CD8-positive, alpha-beta memory T cell (primary cell): Measurements from ENCODE around the gene TMEM53. TPM values are rescaled to one million over a fixed set of nuclear protein-coding genes. Genes with fewer than 3 reads are reported as not detected.

Experiments used
- CTCF ChIA-PET: fragments of 350-600 bp; sonication (Branson Sonifier 250); formaldehyde crosslinking; loops from one replicate; lab custom pipeline; 2021; ENCODE audit warnings: antibody characterized with exemption; lab: Charles Lee
- POLR2A ChIA-PET: fragments of 350-600 bp; sonication (Branson Sonifier 250); formaldehyde crosslinking; loops from one replicate; lab custom pipeline; 2021; ENCODE audit warnings: antibody characterized with exemption; lab: Charles Lee
- DNase-seq, 5 donors: peaks; one replicate each; pipeline versions ENCODE4 v3.0.0 to v3.0.0-alpha.2; 2020 to 2022; ENCODE audit warnings: mixed read lengths in 1 of 5
- H3K27ac ChIP-seq: one replicate; pipeline ENCODE4 v1.7.0; 2013; ENCODE audit warnings: low read depth, mild to moderate bottlenecking, low read length, moderate library complexity
- H3K27me3 ChIP-seq: 2 replicates; pipeline ENCODE4 v1.7.0; 2013; ENCODE audit warnings: low read length, mild to moderate bottlenecking; ENCODE audit not compliant: insufficient read depth, poor library complexity, severe bottlenecking
- H3K36me3 ChIP-seq: 2 replicates; pipeline ENCODE4 v1.7.0; 2013; ENCODE audit warnings: mild to moderate bottlenecking, low read length, moderate library complexity; ENCODE audit not compliant: insufficient read depth
- H3K4me1 ChIP-seq: 2 replicates; pipeline ENCODE4 v1.7.0; 2013; ENCODE audit warnings: mild to moderate bottlenecking, low read length, moderate library complexity; ENCODE audit not compliant: insufficient read depth
- H3K4me3 ChIP-seq: 2 replicates; pipeline ENCODE4 v1.7.0; 2013; ENCODE audit warnings: mild to moderate bottlenecking, low read length
- H3K9me3 ChIP-seq: 2 replicates; pipeline ENCODE4 v1.7.0; 2013; ENCODE audit warnings: mild to moderate bottlenecking, low read length
- H3K27ac Mint-ChIP-seq, 8 donors: one replicate each; pipeline ENCODE4 v1.8.0; 2020 to 2021; ENCODE audit warnings: mixed read lengths in 8 of 8, mild to moderate bottlenecking in 6 of 8, inconsistent platforms in 3 of 8, moderate library complexity in 3 of 8
- H3K27me3 Mint-ChIP-seq, 2 donors: one replicate each; pipeline ENCODE4 v1.8.0; 2020 to 2021; ENCODE audit warnings: mixed read lengths in 2 of 2, mild to moderate bottlenecking in 1 of 2, moderate library complexity in 1 of 2
- H3K36me3 Mint-ChIP-seq, 3 donors: one replicate each; pipeline ENCODE4 v1.8.0; 2020 to 2021; ENCODE audit warnings: mixed read lengths in 3 of 3, inconsistent platforms in 1 of 3, mild to moderate bottlenecking in 1 of 3
- H3K4me1 Mint-ChIP-seq, 3 donors: one replicate each; pipeline ENCODE4 v1.8.0; 2020 to 2021; ENCODE audit warnings: mixed read lengths in 3 of 3, inconsistent platforms in 1 of 3, mild to moderate bottlenecking in 1 of 3
- H3K4me3 Mint-ChIP-seq, 7 donors: one replicate each; pipeline ENCODE4 v1.8.0; 2020 to 2021; ENCODE audit warnings: mixed read lengths in 7 of 7, mild to moderate bottlenecking in 6 of 7, moderate library complexity in 4 of 7, inconsistent platforms in 2 of 7
- H3K9me3 Mint-ChIP-seq, 5 donors: one replicate each; pipeline ENCODE4 v1.8.0; 2020 to 2022; ENCODE audit warnings: mixed read lengths in 5 of 5, mild to moderate bottlenecking in 3 of 5, moderate library complexity in 2 of 5, inconsistent platforms in 1 of 5
- polyA plus RNA-seq: library from polyadenylated mRNA; unstranded; fragments of 300-500 nt; fragmentation: Illumina TruSeq; gene quantifications from one replicate; pipeline ENCODE4 v1.2.3, GENCODE V29; 2021
- total RNA-seq, 2 experiments: library from RNA; stranded (reverse); gene quantifications; one replicate each; pipeline ENCODE4 v1.2.3, GENCODE V29; 2021

TMEM53 gene
- total and polyA plus RNA-seq, 3 experiments from 2014 or later, result 2.3 to 7.1 (median 2.5) TPM

GRCh38 chr1:44628962-44629756, 45.1 kb downstream of the TMEM53 start:
- peaks cover 0 to 22% (median under 1%) of the 10 kb centered on the region in 3 donors for H3K36me3 Mint-ChIP-seq
- H3K27ac Mint-ChIP-seq, result no peak overlapping the region
- no peaks in the 10 kb centered on the region for H3K27me3 Mint-ChIP-seq
- Histone ChIP-seq H3K9me3 (no peaks in the 10 kb centered on the region), H3K27ac (no peak overlapping the region), H3K4me3 (no peak overlapping the region), H3K27me3 (no peaks in the 10 kb centered on the region), H3K4me1 (peaks cover 25% of the 10 kb centered on the region), H3K36me3 (peaks cover 13% of the 10 kb centered on the region)
- peak overlapping the region in 1 of 7 donors; percentile 28 for H3K4me3 Mint-ChIP-seq
- POLR2A ChIA-PET, result no interaction called here
- CTCF ChIA-PET, result interaction anchor here (0.8 to 1.5 kb wide), 2 partner anchors 23 to 26 kb away, joined by 3 to 4 read pairs; no protein-coding TSS in a partner anchor
- peaks cover 26 to 28% (median 28%) of the 10 kb centered on the region in 3 donors for H3K4me1 Mint-ChIP-seq
- no peak for DNase-seq
- H3K9me3 Mint-ChIP-seq, result no peaks in the 10 kb centered on the region

- no peak overlapping the region for H3K4me3 Mint-ChIP-seq
- ChIA-PET POLR2A (no interaction called here), CTCF (no interaction called here)
- no peaks in the 10 kb centered on the region for H3K27me3 Mint-ChIP-seq
- H3K27ac ChIP-seq, result no peak overlapping the region
- peaks cover 0 to under 1% (median 0%) of the 10 kb centered on the region in 3 donors for H3K4me1 Mint-ChIP-seq
- no peak for DNase-seq
- H3K9me3 ChIP-seq, result no peaks in the 10 kb centered on the region
- H3K9me3 Mint-ChIP-seq, result no peaks in the 10 kb centered on the region
- H3K36me3 ChIP-seq, result no peaks in the 10 kb centered on the region
- H3K4me3 ChIP-seq, result no peak overlapping the region
- H3K27ac Mint-ChIP-seq, result no peak overlapping the region
- H3K4me1 ChIP-seq, result no peaks in the 10 kb centered on the region
- H3K27me3 ChIP-seq, result no peaks in the 10 kb centered on the region
- no peaks in the 10 kb centered on the region for H3K36me3 Mint-ChIP-seq
These were observed 48.9 kb downstream of the TMEM53 start for GRCh38 chr1:44625348-44625747.

GRCh38 chr1:44624268-44624901, 49.9 kb downstream of the TMEM53 start:
- H3K4me1 ChIP-seq, result no peaks in the 10 kb centered on the region
- Mint-ChIP-seq H3K27ac (peak overlapping the region in 1 of 8 donors; percentile 40), H3K4me3 (peak overlapping the region in 1 of 7 donors; percentile 24), H3K4me1 (no peaks in the 10 kb centered on the region), H3K36me3 (no peaks in the 10 kb centered on the region), H3K9me3 (no peaks in the 10 kb centered on the region), H3K27me3 (no peaks in the 10 kb centered on the region)
- H3K27me3 ChIP-seq, result no peaks in the 10 kb centered on the region
- no peaks in the 10 kb centered on the region for H3K9me3 ChIP-seq
- no peaks in the 10 kb centered on the region for H3K36me3 ChIP-seq
- POLR2A ChIA-PET, result no interaction called here
- DNase-seq, result no peak
- no peak overlapping the region for H3K4me3 ChIP-seq
- H3K27ac ChIP-seq, result no peak overlapping the region
- CTCF ChIA-PET, result no interaction called here

GRCh38 chr1:44621841-44622286, 52.4 kb downstream of the TMEM53 start:
- POLR2A ChIA-PET, result no interaction called here
- H3K27ac ChIP-seq, result no peak overlapping the region
- no peaks in the 10 kb centered on the region for H3K36me3 ChIP-seq
- Mint-ChIP-seq H3K9me3 (no peaks in the 10 kb centered on the region), H3K36me3 (no peaks in the 10 kb centered on the region), H3K27ac (no peak overlapping the region), H3K27me3 (no peaks in the 10 kb centered on the region), H3K4me3 (no peak overlapping the region), H3K4me1 (no peaks in the 10 kb centered on the region)
- CTCF ChIA-PET, result interaction anchor here (1.3 kb wide), 1 partner anchor 31 kb away, joined by 3 read pairs; no protein-coding TSS in a partner anchor
- no peaks in the 10 kb centered on the region for H3K4me1 ChIP-seq
- DNase-seq, result no peak
- no peaks in the 10 kb centered on the region for H3K9me3 ChIP-seq
- H3K27me3 ChIP-seq, result no peaks in the 10 kb centered on the region
- H3K4me3 ChIP-seq, result no peak overlapping the region

DNA sequence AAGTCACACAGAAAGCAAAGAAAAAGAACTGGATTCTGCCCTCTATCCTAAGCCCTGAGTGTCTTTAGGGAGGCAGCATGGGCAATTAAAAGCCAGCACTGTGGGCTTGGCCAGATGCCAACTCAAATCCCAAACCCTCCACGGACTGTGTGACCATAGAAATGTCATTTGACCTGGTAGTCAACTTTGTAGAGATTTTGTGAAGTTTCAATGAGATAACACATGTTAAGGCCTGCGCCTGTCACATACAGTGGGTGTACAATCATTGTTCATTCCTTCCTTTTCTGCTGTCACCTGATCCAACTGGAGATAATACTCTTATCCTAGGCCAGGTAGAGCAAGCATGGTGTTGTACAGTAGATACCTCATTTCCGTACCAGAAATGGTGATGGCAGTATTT, 54.2 kb downstream of the TMEM53 start:
- no peaks in the 10 kb centered on the region for H3K9me3 Mint-ChIP-seq
- H3K4me1 ChIP-seq, result no peaks in the 10 kb centered on the region
- no peak for DNase-seq
- ChIA-PET POLR2A (no interaction called here), CTCF (no interaction called here)
- H3K4me3 ChIP-seq, result no peak overlapping the region
- H3K27ac Mint-ChIP-seq, result no peak overlapping the region
- H3K27me3 ChIP-seq, result no peaks in the 10 kb centered on the region
- no peak overlapping the region for H3K27ac ChIP-seq
- no peaks in the 10 kb centered on the region for H3K27me3 Mint-ChIP-seq
- no peaks in the 10 kb centered on the region for H3K9me3 ChIP-seq
- no peaks in the 10 kb centered on the region for H3K4me1 Mint-ChIP-seq
- H3K36me3 Mint-ChIP-seq, result no peaks in the 10 kb centered on the region
- no peak overlapping the region for H3K4me3 Mint-ChIP-seq
- no peaks in the 10 kb centered on the region for H3K36me3 ChIP-seq

- no peaks in the 10 kb centered on the region for H3K4me1 Mint-ChIP-seq
- no peaks in the 10 kb centered on the region for H3K36me3 Mint-ChIP-seq
- H3K27me3 ChIP-seq, result no peaks in the 10 kb centered on the region
- DNase-seq, result no peak
- H3K36me3 ChIP-seq, result no peaks in the 10 kb centered on the region
- POLR2A ChIA-PET, result no interaction called here
- H3K4me1 ChIP-seq, result no peaks in the 10 kb centered on the region
- no peaks in the 10 kb centered on the region for H3K9me3 ChIP-seq
- H3K4me3 ChIP-seq, result no peak overlapping the region
- no peak overlapping the region for H3K27ac Mint-ChIP-seq
- H3K27ac ChIP-seq, result no peak overlapping the region
- no peaks in the 10 kb centered on the region for H3K27me3 Mint-ChIP-seq
- no peak overlapping the region for H3K4me3 Mint-ChIP-seq
- H3K9me3 Mint-ChIP-seq, result no peaks in the 10 kb centered on the region
- CTCF ChIA-PET, result no interaction called here
These were observed 54.9 kb downstream of the TMEM53 start for GRCh38 chr1:44619261-44619900.

DNA sequence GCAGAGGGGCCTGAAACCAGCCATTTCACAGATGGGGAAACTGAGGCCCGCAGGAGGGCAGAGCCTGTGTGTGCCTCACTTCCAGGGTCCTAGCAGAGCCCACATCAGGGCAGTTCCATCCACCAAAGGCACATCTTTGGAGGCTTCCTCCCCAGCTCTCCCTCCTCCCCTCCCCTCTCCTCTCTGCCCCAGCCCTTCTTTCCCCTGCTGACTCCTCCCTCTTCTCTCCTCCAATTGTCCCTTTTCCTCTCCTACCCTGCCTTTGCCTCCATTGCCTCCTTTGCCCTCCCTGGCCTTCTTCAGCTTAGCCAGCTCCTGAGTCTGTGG, 56.6 kb downstream of the TMEM53 start:
- H3K4me1 ChIP-seq, result no peaks in the 10 kb centered on the region
- POLR2A ChIA-PET, result no interaction called here
- Mint-ChIP-seq H3K4me3 (no peak overlapping the region), H3K4me1 (no peaks in the 10 kb centered on the region), H3K27ac (peak overlapping the region in 1 of 8 donors; percentile 74), H3K36me3 (no peaks in the 10 kb centered on the region), H3K9me3 (no peaks in the 10 kb centered on the region), H3K27me3 (no peaks in the 10 kb centered on the region)
- H3K4me3 ChIP-seq, result no peak overlapping the region
- CTCF ChIA-PET, result no interaction called here
- H3K27me3 ChIP-seq, result no peaks in the 10 kb centered on the region
- H3K27ac ChIP-seq, result no peak overlapping the region
- no peaks in the 10 kb centered on the region for H3K9me3 ChIP-seq
- no peak for DNase-seq
- no peaks in the 10 kb centered on the region for H3K36me3 ChIP-seq
